ENCODE results near the gene GDI2.

DNA sequence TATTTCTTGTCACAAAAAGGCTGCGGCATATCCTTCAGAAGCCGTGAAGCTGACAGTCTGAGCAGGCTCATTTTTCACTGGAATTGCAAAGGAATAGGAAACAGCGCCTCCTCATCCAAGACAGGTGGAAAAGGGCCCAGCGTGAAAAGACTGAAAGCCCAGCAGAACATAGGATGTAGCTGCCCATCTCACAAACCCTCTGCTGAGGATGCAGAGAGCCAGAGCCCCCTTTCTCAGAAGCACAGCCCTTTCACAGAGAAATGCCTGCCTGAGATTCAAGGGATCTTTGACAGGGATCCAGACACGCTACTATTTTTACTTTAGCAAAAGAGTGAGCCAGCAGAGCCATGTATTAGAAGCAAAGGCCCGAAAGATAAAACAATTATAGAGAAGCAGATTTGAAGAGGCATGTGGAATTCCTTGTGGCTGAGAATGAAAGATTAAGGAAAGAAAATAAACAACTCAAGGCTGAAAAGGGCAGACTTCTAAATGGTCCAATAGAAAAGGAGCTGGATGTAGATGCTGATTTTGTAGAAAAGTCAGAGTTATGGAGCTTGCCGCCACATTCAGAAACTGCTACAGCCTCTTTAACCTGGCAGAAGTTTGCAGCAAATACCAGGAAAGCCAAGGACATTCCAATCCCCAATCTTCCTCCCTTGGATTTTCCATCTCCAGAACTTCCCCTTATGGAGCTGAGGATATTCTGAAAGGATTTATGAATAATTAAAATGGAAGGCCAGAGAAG is 36.9 kb downstream of the GDI2 start:
- no peak for TF ChIP-seq KLF16 (CRISPR knock-in tag; IDR thresholded peaks at IDR 0.05)
- TF ChIP-seq BHLHE40 (IDR thresholded peaks at IDR 0.05; ENCODE audit: low read length), result no peak
- no peak for TF ChIP-seq CHD4 (IDR thresholded peaks at IDR 0.05; ENCODE audit: borderline replicate concordance, low read length)
- no peak for TF ChIP-seq NFIB (CRISPR knock-in tag; IDR thresholded peaks at IDR 0.05; ENCODE audit: borderline replicate concordance)
- TF ChIP-seq POLR2AphosphoS2 (IDR thresholded peaks at IDR 0.05; ENCODE audit: low read depth, low read length), result no peak
- no peak for TF ChIP-seq NCOR1 (IDR thresholded peaks at IDR 0.05; ENCODE audit: borderline replicate concordance, low read length)
- TF ChIP-seq ZNF841 (CRISPR knock-in tag; IDR thresholded peaks at IDR 0.05; ENCODE audit: borderline replicate concordance), result no peak
- no peak for TF ChIP-seq ZNF501 (CRISPR knock-in tag; IDR thresholded peaks at IDR 0.05)
- TF ChIP-seq, protein P1, sequence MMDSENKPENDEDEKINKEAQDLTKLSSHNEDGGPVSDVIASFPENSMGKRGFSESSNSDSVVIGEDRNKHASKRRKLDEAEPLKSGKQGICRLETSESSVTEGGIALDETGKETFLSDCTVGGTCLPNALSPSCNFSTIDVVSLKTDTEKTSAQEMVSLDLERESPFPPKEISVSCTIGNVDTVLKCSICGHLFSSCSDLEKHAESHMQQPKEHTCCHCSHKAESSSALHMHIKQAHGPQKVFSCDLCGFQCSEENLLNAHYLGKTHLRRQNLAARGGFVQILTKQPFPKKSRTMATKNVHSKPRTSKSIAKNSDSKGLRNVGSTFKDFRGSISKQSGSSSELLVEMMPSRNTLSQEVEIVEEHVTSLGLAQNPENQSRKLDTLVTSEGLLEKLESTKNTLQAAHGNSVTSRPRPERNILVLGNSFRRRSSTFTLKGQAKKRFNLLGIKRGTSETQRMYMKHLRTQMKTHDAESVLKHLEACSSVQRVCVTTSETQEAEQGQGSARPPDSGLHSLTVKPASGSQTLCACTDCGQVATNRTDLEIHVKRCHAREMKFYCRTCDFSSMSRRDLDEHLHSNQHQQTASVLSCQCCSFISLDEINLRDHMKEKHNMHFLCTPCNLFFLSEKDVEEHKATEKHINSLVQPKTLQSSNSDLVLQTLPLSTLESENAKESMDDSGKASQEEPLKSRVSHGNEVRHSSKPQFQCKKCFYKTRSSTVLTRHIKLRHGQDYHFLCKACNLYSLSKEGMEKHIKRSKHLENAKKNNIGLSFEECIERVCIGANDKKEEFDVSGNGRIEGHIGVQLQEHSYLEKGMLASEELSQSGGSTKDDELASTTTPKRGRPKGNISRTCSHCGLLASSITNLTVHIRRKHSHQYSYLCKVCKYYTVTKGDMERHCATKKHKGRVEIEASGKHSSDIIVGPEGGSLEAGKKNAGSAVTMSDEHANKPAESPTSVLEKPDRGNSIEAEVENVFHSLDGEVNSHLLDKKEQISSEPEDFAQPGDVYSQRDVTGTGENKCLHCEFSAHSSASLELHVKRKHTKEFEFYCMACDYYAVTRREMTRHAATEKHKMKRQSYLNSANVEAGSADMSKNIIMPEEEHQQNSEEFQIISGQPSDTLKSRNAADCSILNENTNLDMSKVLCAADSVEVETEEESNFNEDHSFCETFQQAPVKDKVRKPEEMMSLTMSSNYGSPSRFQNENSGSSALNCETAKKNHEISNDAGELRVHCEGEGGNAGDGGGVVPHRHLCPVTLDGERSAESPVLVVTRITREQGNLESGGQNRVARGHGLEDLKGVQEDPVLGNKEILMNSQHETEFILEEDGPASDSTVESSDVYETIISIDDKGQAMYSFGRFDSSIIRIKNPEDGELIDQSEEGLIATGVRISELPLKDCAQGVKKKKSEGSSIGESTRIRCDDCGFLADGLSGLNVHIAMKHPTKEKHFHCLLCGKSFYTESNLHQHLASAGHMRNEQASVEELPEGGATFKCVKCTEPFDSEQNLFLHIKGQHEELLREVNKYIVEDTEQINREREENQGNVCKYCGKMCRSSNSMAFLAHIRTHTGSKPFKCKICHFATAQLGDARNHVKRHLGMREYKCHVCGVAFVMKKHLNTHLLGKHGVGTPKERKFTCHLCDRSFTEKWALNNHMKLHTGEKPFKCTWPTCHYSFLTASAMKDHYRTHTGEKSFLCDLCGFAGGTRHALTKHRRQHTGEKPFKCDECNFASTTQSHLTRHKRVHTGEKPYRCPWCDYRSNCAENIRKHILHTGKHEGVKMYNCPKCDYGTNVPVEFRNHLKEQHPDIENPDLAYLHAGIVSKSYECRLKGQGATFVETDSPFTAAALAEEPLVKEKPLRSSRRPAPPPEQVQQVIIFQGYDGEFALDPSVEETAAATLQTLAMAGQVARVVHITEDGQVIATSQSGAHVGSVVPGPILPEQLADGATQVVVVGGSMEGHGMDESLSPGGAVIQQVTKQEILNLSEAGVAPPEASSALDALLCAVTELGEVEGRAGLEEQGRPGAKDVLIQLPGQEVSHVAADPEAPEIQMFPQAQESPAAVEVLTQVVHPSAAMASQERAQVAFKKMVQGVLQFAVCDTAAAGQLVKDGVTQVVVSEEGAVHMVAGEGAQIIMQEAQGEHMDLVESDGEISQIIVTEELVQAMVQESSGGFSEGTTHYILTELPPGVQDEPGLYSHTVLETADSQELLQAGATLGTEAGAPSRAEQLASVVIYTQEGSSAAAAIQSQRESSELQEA (CRISPR knock-in tag; IDR thresholded peaks at IDR 0.05; ENCODE audit: not compliant biosample characterization), result no peak
- TF ChIP-seq, protein P2, sequence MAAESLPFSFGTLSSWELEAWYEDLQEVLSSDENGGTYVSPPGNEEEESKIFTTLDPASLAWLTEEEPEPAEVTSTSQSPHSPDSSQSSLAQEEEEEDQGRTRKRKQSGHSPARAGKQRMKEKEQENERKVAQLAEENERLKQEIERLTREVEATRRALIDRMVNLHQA (CRISPR knock-in tag; IDR thresholded peaks at IDR 0.05), result no peak
- no peak for TF ChIP-seq MAFF (IDR thresholded peaks at IDR 0.05; ENCODE audit: low read depth, low read length)
- no peak for TF ChIP-seq POLR2A (IDR thresholded peaks at IDR 0.05; ENCODE audit: insufficient read depth in 1 of 2, low read depth in 2 of 2, low read length in 2 of 2)
- no peak for TF ChIP-seq ZNF138 (CRISPR knock-in tag; IDR thresholded peaks at IDR 0.05; ENCODE audit: low read depth)
